CD4-positive, alpha-beta T cell (primary cell): Measurements from ENCODE around the gene MCRIP1. TPM values are rescaled to one million over a fixed set of nuclear protein-coding genes. Genes with fewer than 3 reads are reported as not detected.

Experiments used
- ATAC-seq: fragments of 200-7000 bp; cut with Tn5 transposase; one replicate; pipeline ENCODE4 v1.10.0; 2022; ENCODE audit warnings: mild to moderate bottlenecking; ENCODE audit not compliant: poor library complexity
- CTCF ChIA-PET: fragments of 350-600 bp; sonication (Branson Sonifier 250); formaldehyde crosslinking; loops from one replicate; lab custom pipeline; 2021; ENCODE audit warnings: antibody characterized with exemption, inconsistent platforms; lab: Charles Lee
- POLR2A ChIA-PET: fragments of 350-600 bp; sonication (Branson Sonifier 250); formaldehyde crosslinking; loops from one replicate; lab custom pipeline; 2021; ENCODE audit warnings: antibody characterized with exemption, inconsistent platforms; lab: Charles Lee
- DNase-seq, 14 experiments: peaks; one replicate each; pipeline ENCODE4 v3.0.0-alpha.2; 2013 to 2020; ENCODE audit warnings: mixed read lengths in 2 of 14
- H3K27ac ChIP-seq, 2 donors: one replicate each; pipeline versions ENCODE4 v1.5.1 to v1.7.0; 2013; ENCODE audit warnings: low read length in 2 of 2, low read depth in 1 of 2, mild to moderate bottlenecking in 1 of 2
- H3K27me3 ChIP-seq, 2 experiments: 1 replicate in 1 of 2; 2 replicates in 1 of 2; pipeline versions ENCODE4 v1.6.1 to v1.7.0; 2013; ENCODE audit warnings: low read length in 2 of 2, control low read depth in 1 of 2, mild to moderate bottlenecking in 1 of 2, moderate library complexity in 1 of 2; ENCODE audit not compliant: insufficient read depth in 2 of 2, control insufficient read depth in 1 of 2
- H3K36me3 ChIP-seq: one replicate; pipeline ENCODE4 v1.6.1; 2013; ENCODE audit warnings: low read length, control low read depth; ENCODE audit not compliant: insufficient read depth
- H3K4me1 ChIP-seq: one replicate; pipeline ENCODE4 v1.6.1; 2013; ENCODE audit warnings: low read length, control low read depth; ENCODE audit not compliant: insufficient read depth
- H3K4me3 ChIP-seq: one replicate; pipeline ENCODE4 v1.5.1; 2013; ENCODE audit warnings: mild to moderate bottlenecking, low read length, moderate library complexity
- H3K9me3 ChIP-seq, 2 experiments: 1 replicate in 1 of 2; 2 replicates in 1 of 2; pipeline versions ENCODE4 v1.6.1 to v1.7.0; 2013; ENCODE audit warnings: low read length in 2 of 2, mild to moderate bottlenecking in 2 of 2, control low read depth in 1 of 2, moderate library complexity in 1 of 2; ENCODE audit not compliant: control insufficient read depth in 1 of 2, insufficient read depth in 1 of 2
- H3K27ac Mint-ChIP-seq: one replicate; pipeline ENCODE4 v1.8.0; 2020; ENCODE audit warnings: mixed read lengths
- H3K27me3 Mint-ChIP-seq: one replicate; pipeline ENCODE4 v1.8.0; 2021; ENCODE audit warnings: mixed read lengths
- H3K36me3 Mint-ChIP-seq: one replicate; pipeline ENCODE4 v1.8.0; 2021; ENCODE audit warnings: low read depth, mixed read lengths
- H3K4me1 Mint-ChIP-seq: one replicate; pipeline ENCODE4 v1.8.0; 2021; ENCODE audit warnings: low read depth, mixed read lengths
- H3K4me3 Mint-ChIP-seq: one replicate; pipeline ENCODE4 v1.8.0; 2020; ENCODE audit warnings: mild to moderate bottlenecking, mixed read lengths
- H3K9me3 Mint-ChIP-seq: one replicate; pipeline ENCODE4 v1.8.0; 2020; ENCODE audit warnings: mixed read lengths
- intact Hi-C, 2 experiments: fragments of 100-400 bp; cut with DNase I in 1 of 2; cut with micrococcal nuclease in 1 of 2; formaldehyde crosslinking; loops; one replicate each; pipeline versions ENCODE4 v1.15.1 to v1.9.0; 2023 to 2025; cut with DNase I, micrococcal nuclease
- total RNA-seq, 174 experiments: library from RNA in 2 of 174; stranded (reverse) in 2 of 174; gene quantifications; one replicate each; pipeline ENCODE4 v1.2.3 and lab custom pipeline; 2021 to 2026
- TF ChIP-seq, protein P1 (sequence below): fragments of 200-600 bp; IDR thresholded peaks from one replicate; pipeline ENCODE4 v1.8.0; 2022; ENCODE audit warnings: antibody characterized with exemption, mild to moderate bottlenecking

MCRIP1 gene
- total RNA-seq, 2 experiments from 2014 or later: 36.9 to 37.7 TPM

DNA sequence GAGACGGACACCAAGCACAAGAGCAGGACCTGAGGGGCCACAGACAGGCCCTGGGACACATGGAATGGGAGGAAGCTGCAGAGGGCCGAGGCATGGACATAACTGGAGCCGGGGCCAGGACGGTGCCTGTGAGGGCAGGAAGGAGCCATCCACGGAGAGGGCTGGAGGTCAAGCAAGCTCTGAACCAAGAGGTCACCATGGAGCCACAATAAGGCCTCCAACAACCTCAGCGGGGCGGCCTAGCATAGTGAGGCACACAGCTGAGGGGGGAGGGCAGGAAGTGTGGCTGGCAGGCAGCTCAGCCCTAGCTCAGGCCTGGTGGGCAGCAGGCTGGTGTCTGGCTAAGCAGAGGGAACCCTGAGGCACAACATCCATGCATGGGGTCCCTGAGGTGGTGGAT is 4.4 kb downstream of the MCRIP1 start:
- TF ChIP-seq, protein P1, sequence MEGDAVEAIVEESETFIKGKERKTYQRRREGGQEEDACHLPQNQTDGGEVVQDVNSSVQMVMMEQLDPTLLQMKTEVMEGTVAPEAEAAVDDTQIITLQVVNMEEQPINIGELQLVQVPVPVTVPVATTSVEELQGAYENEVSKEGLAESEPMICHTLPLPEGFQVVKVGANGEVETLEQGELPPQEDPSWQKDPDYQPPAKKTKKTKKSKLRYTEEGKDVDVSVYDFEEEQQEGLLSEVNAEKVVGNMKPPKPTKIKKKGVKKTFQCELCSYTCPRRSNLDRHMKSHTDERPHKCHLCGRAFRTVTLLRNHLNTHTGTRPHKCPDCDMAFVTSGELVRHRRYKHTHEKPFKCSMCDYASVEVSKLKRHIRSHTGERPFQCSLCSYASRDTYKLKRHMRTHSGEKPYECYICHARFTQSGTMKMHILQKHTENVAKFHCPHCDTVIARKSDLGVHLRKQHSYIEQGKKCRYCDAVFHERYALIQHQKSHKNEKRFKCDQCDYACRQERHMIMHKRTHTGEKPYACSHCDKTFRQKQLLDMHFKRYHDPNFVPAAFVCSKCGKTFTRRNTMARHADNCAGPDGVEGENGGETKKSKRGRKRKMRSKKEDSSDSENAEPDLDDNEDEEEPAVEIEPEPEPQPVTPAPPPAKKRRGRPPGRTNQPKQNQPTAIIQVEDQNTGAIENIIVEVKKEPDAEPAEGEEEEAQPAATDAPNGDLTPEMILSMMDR: no peak
- H3K27me3 Mint-ChIP-seq: no peaks in the 10 kb centered on the region
- ATAC-seq (no peak), DNase-seq (no peak)
- H3K36me3 ChIP-seq: peaks cover 11% of the 10 kb centered on the region
- CTCF ChIA-PET: no interaction called here
- H3K4me1 Mint-ChIP-seq: peaks cover 16% of the 10 kb centered on the region
- no peak overlapping the region for H3K27ac ChIP-seq
- H3K4me3 Mint-ChIP-seq: peak overlapping the region; percentile 51
- POLR2A ChIA-PET: interaction anchor here (1.3 kb wide), 1 partner anchor 126 kb away, joined by 3 read pairs; the partner anchor contains the start of gene MRPL12
- H3K9me3 Mint-ChIP-seq: no peaks in the 10 kb centered on the region
- intact Hi-C loops: no loop called here
- H3K4me1 ChIP-seq: peaks cover 22% of the 10 kb centered on the region
- no peaks in the 10 kb centered on the region for H3K9me3 ChIP-seq
- no peaks in the 10 kb centered on the region for H3K27me3 ChIP-seq
- H3K27ac Mint-ChIP-seq: no peak overlapping the region
- no peak overlapping the region for H3K4me3 ChIP-seq
- peaks cover 8% of the 10 kb centered on the region for H3K36me3 Mint-ChIP-seq

DNA sequence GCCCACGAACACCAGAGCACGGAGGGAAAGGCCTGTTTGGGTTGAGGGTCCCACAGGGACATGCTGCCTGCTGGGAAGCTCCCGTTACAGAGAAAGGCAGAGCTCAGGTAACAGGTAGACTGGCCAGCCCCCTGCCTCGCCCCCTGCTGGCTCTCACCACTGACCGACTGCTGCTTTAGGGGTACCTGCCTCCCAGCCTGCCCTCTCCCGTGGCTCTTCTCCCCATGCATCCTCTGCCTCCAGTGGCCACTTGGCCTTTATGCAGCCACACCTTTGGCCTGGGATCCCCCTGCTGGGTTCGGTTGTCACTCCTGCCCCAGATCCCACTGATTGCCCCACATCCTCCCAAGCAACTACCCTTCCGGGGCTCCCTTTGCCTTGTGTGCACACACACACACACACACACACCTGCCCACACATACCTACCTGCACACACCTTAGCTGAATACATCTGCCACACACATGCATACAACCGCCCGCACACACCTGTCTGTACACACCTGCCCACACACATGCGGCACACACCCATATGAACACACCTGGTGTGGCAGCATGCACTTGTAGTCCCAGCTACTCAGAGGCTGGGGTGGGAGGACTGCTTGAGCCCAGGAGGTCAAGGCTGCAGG is 7.1 kb downstream of the MCRIP1 start:
- no peaks in the 10 kb centered on the region for H3K27me3 Mint-ChIP-seq
- TF ChIP-seq, protein P1: no peak
- no peak overlapping the region for H3K4me3 Mint-ChIP-seq
- intact Hi-C loops: no loop called here
- no peak for ATAC-seq
- POLR2A ChIA-PET: no interaction called here
- no peak overlapping the region for H3K27ac Mint-ChIP-seq
- no peaks in the 10 kb centered on the region for H3K9me3 ChIP-seq
- H3K36me3 ChIP-seq: peaks cover 22% of the 10 kb centered on the region
- H3K27ac ChIP-seq: no peak overlapping the region
- H3K9me3 Mint-ChIP-seq: no peaks in the 10 kb centered on the region
- H3K4me1 Mint-ChIP-seq: no peaks in the 10 kb centered on the region
- peaks cover 8% of the 10 kb centered on the region for H3K36me3 Mint-ChIP-seq
- no peaks in the 10 kb centered on the region for H3K27me3 ChIP-seq
- CTCF ChIA-PET: no interaction called here
- no peak for DNase-seq
- H3K4me3 ChIP-seq: no peak overlapping the region
- H3K4me1 ChIP-seq: peaks cover 9% of the 10 kb centered on the region

DNA sequence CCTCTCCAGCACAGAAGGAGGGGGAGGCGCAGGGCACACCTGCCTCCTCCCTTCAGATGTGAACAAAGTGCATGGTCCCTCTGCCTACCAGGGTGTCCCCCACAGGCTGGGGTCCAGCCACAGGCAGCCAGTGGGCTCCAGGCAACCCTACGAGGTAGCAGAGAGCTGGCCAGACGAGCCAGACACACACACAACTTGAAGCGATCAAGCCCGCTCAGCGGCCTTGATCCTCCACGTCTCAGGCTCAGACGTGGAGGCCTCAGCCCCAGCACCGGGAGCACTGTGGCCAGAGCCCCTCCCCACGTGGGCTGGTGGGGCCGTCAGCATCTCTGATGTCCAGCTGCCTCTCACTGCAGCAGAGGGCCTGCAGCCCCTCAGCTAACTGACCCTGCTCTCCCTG is 8.5 kb downstream of the MCRIP1 start:
- Histone ChIP-seq H3K9me3 (no peaks in the 10 kb centered on the region), H3K36me3 (peaks cover 17% of the 10 kb centered on the region), H3K27ac (no peak overlapping the region), H3K4me3 (no peak overlapping the region), H3K27me3 (no peaks in the 10 kb centered on the region), H3K4me1 (peaks cover 9% of the 10 kb centered on the region)
- no peaks in the 10 kb centered on the region for H3K9me3 Mint-ChIP-seq
- peaks cover 8% of the 10 kb centered on the region for H3K36me3 Mint-ChIP-seq
- DNase-seq (no peak), ATAC-seq (no peak)
- intact Hi-C loops: no loop called here
- POLR2A ChIA-PET: no interaction called here
- H3K4me3 Mint-ChIP-seq: no peak overlapping the region
- H3K27me3 Mint-ChIP-seq: no peaks in the 10 kb centered on the region
- H3K4me1 Mint-ChIP-seq: no peaks in the 10 kb centered on the region
- TF ChIP-seq, protein P1: no peak
- CTCF ChIA-PET: no interaction called here
- no peak overlapping the region for H3K27ac Mint-ChIP-seq
